IMR-90 (cell line): ENCODE results near the gene LIN28A. TPM values are rescaled to one million over a fixed set of nuclear protein-coding genes. Genes with fewer than 3 reads are reported as not detected.

ENCODE experiments used
- ATAC-seq: fragments of 200-7000 bp; cut with Tn5 transposase; 2 replicates; pipeline ENCODE4 v1.9.1; 2020; ENCODE audit warnings: low read depth, mild to moderate bottlenecking, moderate library complexity
- BruUV-seq: library from RNA; stranded (reverse); fragments of 400-500 nt; replicated peaks from 2 replicates; lab custom pipeline; 2021; lab: Mats Ljungman, UMichigan
- CTCF ChIA-PET: fragments of 300-600 bp; formaldehyde crosslinking; extraction: SDS; loops from one replicate; lab custom pipeline; 2021; ENCODE audit warnings: antibody characterized with exemption; lab: Yijun Ruan, JAX
- POLR2A ChIA-PET: fragments of 300-600 bp; sonication (Branson Sonifier 250); formaldehyde crosslinking; loops from one replicate; lab custom pipeline; 2022; ENCODE audit warnings: antibody characterized with exemption; ENCODE audit not compliant: unreplicated experiment; lab: Charles Lee
- DNase-seq: peaks from one replicate; pipeline ENCODE4 v3.0.0; 2013
- H2AFZ ChIP-seq: replicated peaks from 2 replicates; pipeline ENCODE3; 2013; ENCODE audit warnings: low read length, mild to moderate bottlenecking; ENCODE audit not compliant: poor library complexity
- H2AK5ac ChIP-seq: 2 replicates; pipeline ENCODE4 v1.6.1; 2013; ENCODE audit warnings: low read depth, low read length, inconsistent platforms
- H2AK9ac ChIP-seq: replicated peaks from 2 replicates; pipeline ENCODE3; 2013; ENCODE audit warnings: mild to moderate bottlenecking, low read depth, low read length, moderate library complexity; ENCODE audit not compliant: poor library complexity
- H2BK120ac ChIP-seq: 2 replicates; pipeline ENCODE4 v1.6.1; 2013; ENCODE audit warnings: low read depth, low read length, inconsistent platforms
- H2BK15ac ChIP-seq: 3 replicates; pipeline ENCODE4 v1.6.1; 2013; ENCODE audit warnings: low read depth, low read length, inconsistent platforms
- H2BK20ac ChIP-seq: 2 replicates; pipeline ENCODE4 v1.6.1; 2013; ENCODE audit warnings: low read depth, mild to moderate bottlenecking, inconsistent platforms, low read length, moderate library complexity
- H2BK5ac ChIP-seq: 2 replicates; pipeline ENCODE4 v1.6.1; 2013; ENCODE audit warnings: mild to moderate bottlenecking, low read depth, low read length, inconsistent platforms; ENCODE audit not compliant: poor library complexity, severe bottlenecking
- H3K14ac ChIP-seq: replicated peaks from 2 replicates; pipeline ENCODE4 v1.6.1; 2013; ENCODE audit warnings: low read depth, low read length, inconsistent platforms
- H3K18ac ChIP-seq: 2 replicates; pipeline ENCODE4 v1.6.1; 2013; ENCODE audit warnings: low read depth, low read length, control low read depth
- H3K23ac ChIP-seq: 2 replicates; pipeline ENCODE4 v1.6.1; 2013; ENCODE audit warnings: low read depth, low read length, inconsistent platforms
- H3K27ac ChIP-seq: 2 replicates; pipeline ENCODE4 v1.5.1; 2013; ENCODE audit warnings: mild to moderate bottlenecking, control low read depth, low read length; ENCODE audit not compliant: insufficient read depth
- H3K27me3 ChIP-seq: 2 replicates; pipeline ENCODE4 v1.6.1; 2013; ENCODE audit warnings: low read length; ENCODE audit not compliant: control insufficient read depth, insufficient read depth
- H3K36me3 ChIP-seq: 2 replicates; pipeline ENCODE4 v1.6.1; 2013; ENCODE audit warnings: low read length, mixed read lengths; ENCODE audit not compliant: control insufficient read depth, insufficient read depth
- H3K4ac ChIP-seq: 2 replicates; pipeline ENCODE4 v1.6.1; 2013; ENCODE audit warnings: low read depth, low read length, inconsistent platforms
- H3K4me1 ChIP-seq: 2 replicates; pipeline ENCODE4 v1.6.1; 2013; ENCODE audit warnings: low read length, mixed read lengths; ENCODE audit not compliant: control insufficient read depth, insufficient read depth
- H3K4me2 ChIP-seq: 2 replicates; pipeline ENCODE4 v1.6.1; 2013; ENCODE audit warnings: low read depth, mild to moderate bottlenecking, control low read depth, low read length, moderate library complexity
- H3K4me3 ChIP-seq: 2 replicates; pipeline ENCODE4 v1.5.1; 2013; ENCODE audit warnings: low read depth, mild to moderate bottlenecking, control low read depth, low read length, moderate library complexity; ENCODE audit not compliant: insufficient read depth
- H3K56ac ChIP-seq: 2 replicates; pipeline ENCODE4 v1.6.1; 2013; ENCODE audit warnings: low read length, inconsistent platforms; ENCODE audit not compliant: insufficient read depth; ENCODE audit errors: extremely low read depth
- H3K79me1 ChIP-seq, 2 experiments: 2 replicates each; pipeline ENCODE4 v1.6.1; 2013; ENCODE audit warnings: low read length in 2 of 2, inconsistent platforms in 1 of 2, low read depth in 1 of 2
- H3K9ac ChIP-seq: 2 replicates; pipeline ENCODE4 v1.6.1; 2013; ENCODE audit warnings: low read depth, low read length, control low read depth
- H3K9me1 ChIP-seq: 2 replicates; pipeline ENCODE4 v1.6.1; 2013; ENCODE audit warnings: low read length, inconsistent platforms; ENCODE audit not compliant: insufficient read depth
- H3K9me3 ChIP-seq: 2 replicates; pipeline ENCODE4 v1.6.1; 2013; ENCODE audit warnings: low read length; ENCODE audit not compliant: control insufficient read depth, insufficient read depth
- H4K20me1 ChIP-seq: 2 replicates; pipeline ENCODE4 v1.6.1; 2013; ENCODE audit warnings: low read length, inconsistent platforms; ENCODE audit not compliant: insufficient read depth
- H4K5ac ChIP-seq: 2 replicates; pipeline ENCODE4 v1.6.1; 2013; ENCODE audit warnings: mild to moderate bottlenecking, low read depth, low read length, control low read depth
- H4K8ac ChIP-seq, 2 experiments: 2 replicates each; pipeline ENCODE4 v1.6.1; 2013; ENCODE audit warnings: low read depth in 2 of 2, low read length in 2 of 2, control low read depth in 1 of 2, inconsistent platforms in 1 of 2
- H4K91ac ChIP-seq: 2 replicates; pipeline ENCODE4 v1.6.1; 2013; ENCODE audit warnings: low read depth, low read length, inconsistent platforms; ENCODE audit not compliant: insufficient read depth
- BHLHE40 ChIP-seq: fragments of 150-350 bp; IDR thresholded peaks from 2 replicates; pipeline ENCODE4 v1.6.1; 2016; ENCODE audit warnings: mild to moderate bottlenecking, low read depth, low read length
- CEBPB ChIP-seq: IDR thresholded peaks from 2 replicates; pipeline ENCODE4 v1.6.1; 2012; ENCODE audit warnings: low read depth, low read length, improper control_type of control experiment
- CHD1 ChIP-seq: IDR thresholded peaks from 2 replicates; pipeline ENCODE4 v1.6.1; 2012; ENCODE audit warnings: low read depth, low read length, improper control_type of control experiment
- NFE2L2 ChIP-seq: fragments of 150-350 bp; IDR thresholded peaks from 2 replicates; pipeline ENCODE4 v1.6.1; 2016; ENCODE audit warnings: low read depth, mild to moderate bottlenecking, low read length
- RCOR1 ChIP-seq: IDR thresholded peaks from 2 replicates; pipeline ENCODE4 v1.6.1; 2012; ENCODE audit warnings: mild to moderate bottlenecking, low read length, improper control_type of control experiment; ENCODE audit not compliant: insufficient replicate concordance
- WGBS, 2 experiments: methylation state at CpG; one replicate each; pipeline versions ENCODE4 v1.1.5 to v1.1.7; 2013; ENCODE audit warnings: missing lambda C conversion rate in 2 of 2; ENCODE audit not compliant: insufficient read length in 1 of 2; ENCODE audit errors: extremely low coverage in 2 of 2; 5-methylcytosine and 5-hydroxymethylcytosine counted together
- dilution Hi-C: fragments of 300-500 bp; cut with HindIII; formaldehyde crosslinking; loops from one replicate; pipeline ENCODE4 v1.14.3; 2018; ENCODE audit warnings: low sequenced_read_pairs; ENCODE audit not compliant: unreplicated experiment
- in situ Hi-C: fragments of 300-500 bp; cut with MboI; formaldehyde crosslinking; loops from 3 replicates; pipeline ENCODE4 v1.14.3; 2019; ENCODE audit warnings: low sequenced_read_pairs, inconsistent platforms, mixed read lengths
- intact Hi-C: fragments of 100-400 bp; cut with micrococcal nuclease; formaldehyde crosslinking; loops from 2 replicates; pipeline ENCODE4 v1.10.0; 2022
- polyA plus RNA-seq, 3 experiments: library from polyadenylated mRNA; depleted of rRNA; stranded (reverse); fragments of >200 nt; gene quantifications; 2 replicates each; pipeline ENCODE4 v1.2.3, GENCODE V29; 2012; ENCODE audit warnings: low replicate concordance in 1 of 3
- total RNA-seq: library from RNA; depleted of rRNA; stranded (reverse); fragments of >200 nt; gene quantifications from 2 replicates; pipeline ENCODE4 v1.2.3, GENCODE V29; 2012

Gene LIN28A
- total and polyA plus RNA-seq, 2 of the 4 experiments (the other 2 are of a cell fraction): not detected

- H2AK5ac ChIP-seq: no peak overlapping the region
- H4K8ac ChIP-seq: no peak overlapping the region
- no peak overlapping the region for H3K9ac ChIP-seq
- no peaks in the 10 kb centered on the region for H3K79me1 ChIP-seq
- no peak overlapping the region for H3K14ac ChIP-seq
- WGBS, 2 experiments: no CpG with 5 or more reads among the region's 3 CpGs
- no peak overlapping the region for H4K91ac ChIP-seq
- H2AK9ac ChIP-seq: no peak overlapping the region
- no peak overlapping the region for H2BK120ac ChIP-seq
- in situ Hi-C loops (no loop called here), dilution Hi-C loops (no loop called here), intact Hi-C loops (no loop called here)
- H3K4me1 ChIP-seq: no peaks in the 10 kb centered on the region
- H2BK5ac ChIP-seq: no peak overlapping the region
- H3K27ac ChIP-seq: no peak overlapping the region
- no peak overlapping the region for H2AFZ ChIP-seq
- H3K9me1 ChIP-seq: no peaks in the 10 kb centered on the region
- ATAC-seq: no peak
- H3K27me3 ChIP-seq: peaks cover 1% of the 10 kb centered on the region; the same call in 1 of the 2 replicates
- no peak overlapping the region for H3K4me2 ChIP-seq
- H2BK20ac ChIP-seq: no peak overlapping the region
- H3K9me3 ChIP-seq: no peaks in the 10 kb centered on the region
- no peak overlapping the region; the same call in 1 of the 2 replicates for H3K23ac ChIP-seq
- H3K36me3 ChIP-seq: no peaks in the 10 kb centered on the region
- no TSS peak for BruUV-seq
- CTCF ChIA-PET: interaction anchor here (0.7 kb wide), 1 partner anchor 171 kb away, joined by 3 read pairs; no protein-coding TSS in a partner anchor
- no peak overlapping the region for H4K5ac ChIP-seq
- H4K20me1 ChIP-seq: no peaks in the 10 kb centered on the region
- DNase-seq: no peak
- no peak overlapping the region for H2BK15ac ChIP-seq
- no peak overlapping the region for H3K18ac ChIP-seq
- POLR2A ChIA-PET: no interaction called here
- TF ChIP-seq CEBPB (no peak), BHLHE40 (no peak), NFE2L2 (no peak), RCOR1 (no peak), CHD1 (no peak)
- H3K4me3 ChIP-seq: no peak overlapping the region
- H3K56ac ChIP-seq: no peak overlapping the region
- H3K4ac ChIP-seq: no peak overlapping the region
Measured at GRCh38 chr1:26399034-26399433, 11.6 kb upstream of the LIN28A start.
